ENCODE measurements around the gene DPF3. TPM values are rescaled to one million over a fixed set of nuclear protein-coding genes. Genes with fewer than 3 reads are reported as not detected.

Gene DPF3
- total RNA-seq, 1 experiment from 2014 or later = 0.31 TPM

- TF ChIP-seq ERG (CRISPR knock-in tag; IDR thresholded peaks at IDR 0.05) (no peak), E2F1 (CRISPR knock-in tag; IDR thresholded peaks at IDR 0.05) (no peak), MYBL2 (CRISPR knock-in tag; IDR thresholded peaks at IDR 0.05) (no peak), AR (CRISPR knock-in tag; IDR thresholded peaks at IDR 0.05) (no peak), ZNF138 (CRISPR knock-in tag; conservative IDR thresholded peaks at IDR 0.05) (no peak), JAZF1 (CRISPR knock-in tag; IDR thresholded peaks at IDR 0.05) (no peak)
Measured at GRCh38 chr14:72888192-72888591, 5.7 kb downstream of the DPF3 start (continued).

GRCh38 chr14:72887514-72887913 lies 6.4 kb downstream of the DPF3 start:
- H3K4me3 Mint-ChIP-seq = 0 out of 2 replicates have a peak overlapping the region, but pooled peaks have one; percentile 12
- ChIA-PET POLR2A (no interaction called here), CTCF (interaction anchor here (0.7 to 2.4 kb wide), 5 partner anchors 11 to 373 kb away, joined by 3 to 10 read pairs (median 4); no protein-coding TSS in a partner anchor)
- peak; percentile 51 for ATAC-seq
- H3K36me3 Mint-ChIP-seq = peaks cover 4% of the 10 kb centered on the region; the same call in 1 of the 2 replicates
- peak overlapping the region; percentile 78 for H3K27ac Mint-ChIP-seq
- peaks cover 12% of the 10 kb centered on the region; the same call in 1 of the 2 replicates for H3K9me3 Mint-ChIP-seq
- H3K27me3 Mint-ChIP-seq (ENCODE audit: low read depth) = peaks cover 34% of the 10 kb centered on the region
- DNase-seq (ENCODE audit: low spot score) = no peak
- H3K4me1 Mint-ChIP-seq = peaks cover 63% of the 10 kb centered on the region
- TF ChIP-seq CDX4 (CRISPR knock-in tag; IDR thresholded peaks at IDR 0.05; ENCODE audit: borderline replicate concordance) = no peak
- no peak for TF ChIP-seq FOXJ3 (CRISPR knock-in tag; IDR thresholded peaks at IDR 0.05; ENCODE audit: borderline replicate concordance)
- TF ChIP-seq NR1H2 (CRISPR knock-in tag; IDR thresholded peaks at IDR 0.05) = no peak
- no peak for TF ChIP-seq ATF1 (CRISPR knock-in tag; IDR thresholded peaks at IDR 0.05)
- TF ChIP-seq ESRRA (CRISPR knock-in tag; IDR thresholded peaks at IDR 0.05; ENCODE audit: borderline replicate concordance) = no peak
- no peak for TF ChIP-seq ATF3 (CRISPR knock-in tag; conservative IDR thresholded peaks at IDR 0.05)
- TF ChIP-seq PREB (CRISPR knock-in tag; IDR thresholded peaks at IDR 0.05; ENCODE audit: borderline replicate concordance) = no peak
- no peak for TF ChIP-seq HMGXB4 (CRISPR knock-in tag; IDR thresholded peaks at IDR 0.05)
- no peak for TF ChIP-seq NR3C1 (CRISPR knock-in tag; conservative IDR thresholded peaks at IDR 0.05; ENCODE audit: low read depth)
- TF ChIP-seq ZNF232 (CRISPR knock-in tag; IDR thresholded peaks at IDR 0.05) = no peak
- TF ChIP-seq FOXP1 (CRISPR knock-in tag; IDR thresholded peaks at IDR 0.05; ENCODE audit: borderline replicate concordance) = no peak
- no peak for TF ChIP-seq ERG (CRISPR knock-in tag; IDR thresholded peaks at IDR 0.05)
- TF ChIP-seq SOX15 (CRISPR knock-in tag; IDR thresholded peaks at IDR 0.05) = no peak
- no peak for TF ChIP-seq CREB1 (CRISPR knock-in tag; IDR thresholded peaks at IDR 0.05)
- no peak for TF ChIP-seq JAZF1 (CRISPR knock-in tag; IDR thresholded peaks at IDR 0.05)
- no peak for TF ChIP-seq E2F1 (CRISPR knock-in tag; IDR thresholded peaks at IDR 0.05)
- TF ChIP-seq ELF4 (CRISPR knock-in tag; IDR thresholded peaks at IDR 0.05; ENCODE audit: low read depth) = no peak
- no peak for TF ChIP-seq KAT7 (CRISPR knock-in tag; IDR thresholded peaks at IDR 0.05; ENCODE audit: borderline replicate concordance)
